Gastroesophageal sphincter (tissue), 4 donors: ENCODE data around the gene VSTM4. TPM values are rescaled to one million over a fixed set of nuclear protein-coding genes. Genes with fewer than 3 reads are reported as not detected.

ENCODE experiments used
- ATAC-seq: fragments of 150-250 bp; one replicate; pipeline ENCODE4 v1.9.1; 2016; ENCODE audit warnings: mild to moderate bottlenecking, moderate library complexity
- H3K27ac ChIP-seq, 4 donors: fragments of 200-600 bp; sonication (generic) in 3 of 4; 1 replicate in 3 of 4; 2 replicates in 1 of 4; pipeline ENCODE4 v1.5.1; 2016 to 2019
- H3K27me3 ChIP-seq: fragments of 200-600 bp; sonication (generic); one replicate; pipeline ENCODE4 v1.5.1; 2019
- H3K36me3 ChIP-seq, 2 donors: fragments of 200-600 bp; sonication (generic); one replicate each; pipeline ENCODE4 v1.5.1; 2019; ENCODE audit warnings: control low read depth in 1 of 2
- H3K4me1 ChIP-seq, 3 donors: fragments of 200-600 bp; sonication (generic); 1 replicate in 2 of 3; 2 replicates in 1 of 3; pipeline ENCODE4 v1.5.1; 2016 to 2019; ENCODE audit warnings: control low read depth in 2 of 3
- H3K4me3 ChIP-seq, 2 donors: fragments of 200-600 bp; sonication (generic); one replicate each; pipeline ENCODE4 v1.5.1; 2019; ENCODE audit warnings: mild to moderate bottlenecking in 1 of 2, moderate library complexity in 1 of 2
- H3K9me3 ChIP-seq, 3 donors: fragments of 200-600 bp; sonication (generic); one replicate each; pipeline ENCODE4 v1.5.1; 2017 to 2019; ENCODE audit warnings: control low read depth in 2 of 3
- EP300 ChIP-seq: sonication (generic); formaldehyde crosslinking; IDR thresholded peaks from one replicate; pipeline ENCODE4 v1.6.1; 2017; ENCODE audit warnings: antibody characterized with exemption, mild to moderate bottlenecking
- POLR2A ChIP-seq, 2 donors: fragments of 450-650 bp; IDR thresholded peaks; one replicate each; pipeline ENCODE4 v1.6.1; 2017; ENCODE audit warnings: antibody characterized with exemption in 2 of 2, mild to moderate bottlenecking in 2 of 2, moderate library complexity in 1 of 2
- POLR2AphosphoS5 ChIP-seq: sonication (generic); formaldehyde crosslinking; IDR thresholded peaks from one replicate; pipeline ENCODE4 v1.6.1; 2017; ENCODE audit warnings: antibody characterized with exemption
- WGBS, 2 donors: methylation state at CpG; one replicate each; pipeline ENCODE4 v1.1.5; 2018; ENCODE audit warnings: low coverage in 1 of 2; 5-methylcytosine and 5-hydroxymethylcytosine counted together
- small RNA-seq, 4 donors: library from RNA; depleted of rRNA; stranded (forward); fragments of <200 nt; gene quantifications; one replicate each; pipeline ENCODE3, GENCODE V24; 2016
- total RNA-seq, 4 donors: library from RNA; depleted of rRNA; stranded (reverse); fragments of >200 nt; gene quantifications; one replicate each; pipeline ENCODE4 v1.1.0, GENCODE V29; 2016
- TF ChIP-seq, protein P1 (sequence below), 4 experiments: fragments of 200-600 bp in 2 of 4; fragments of 450-650 bp in 2 of 4; sonication (generic) in 1 of 4; IDR thresholded peaks; one replicate each; pipeline ENCODE4 v1.5.1; 2017 to 2019; ENCODE audit warnings: antibody characterized with exemption in 4 of 4, mild to moderate bottlenecking in 2 of 4, moderate library complexity in 2 of 4

Gene VSTM4
- total RNA-seq, 4 donors from 2014 or later, result 11.4 to 25.1 (median 21.9) TPM

- H3K4me3 ChIP-seq, result no peak overlapping the region
- ATAC-seq, result no peak
- H3K27me3 ChIP-seq, result peaks cover 19% of the 10 kb centered on the region
- no peaks in the 10 kb centered on the region for H3K36me3 ChIP-seq
- 20 to 77% methylated on average over 1 to 5 of the region's 5 CpGs for WGBS, 2 donors
- TF ChIP-seq POLR2AphosphoS5 (no peak), EP300 (no peak), POLR2A (IDR thresholded peaks at IDR 0.05) (no peak)
- TF ChIP-seq, protein P1, sequence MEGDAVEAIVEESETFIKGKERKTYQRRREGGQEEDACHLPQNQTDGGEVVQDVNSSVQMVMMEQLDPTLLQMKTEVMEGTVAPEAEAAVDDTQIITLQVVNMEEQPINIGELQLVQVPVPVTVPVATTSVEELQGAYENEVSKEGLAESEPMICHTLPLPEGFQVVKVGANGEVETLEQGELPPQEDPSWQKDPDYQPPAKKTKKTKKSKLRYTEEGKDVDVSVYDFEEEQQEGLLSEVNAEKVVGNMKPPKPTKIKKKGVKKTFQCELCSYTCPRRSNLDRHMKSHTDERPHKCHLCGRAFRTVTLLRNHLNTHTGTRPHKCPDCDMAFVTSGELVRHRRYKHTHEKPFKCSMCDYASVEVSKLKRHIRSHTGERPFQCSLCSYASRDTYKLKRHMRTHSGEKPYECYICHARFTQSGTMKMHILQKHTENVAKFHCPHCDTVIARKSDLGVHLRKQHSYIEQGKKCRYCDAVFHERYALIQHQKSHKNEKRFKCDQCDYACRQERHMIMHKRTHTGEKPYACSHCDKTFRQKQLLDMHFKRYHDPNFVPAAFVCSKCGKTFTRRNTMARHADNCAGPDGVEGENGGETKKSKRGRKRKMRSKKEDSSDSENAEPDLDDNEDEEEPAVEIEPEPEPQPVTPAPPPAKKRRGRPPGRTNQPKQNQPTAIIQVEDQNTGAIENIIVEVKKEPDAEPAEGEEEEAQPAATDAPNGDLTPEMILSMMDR (IDR thresholded peaks at IDR 0.05), result no peak
- H3K27ac ChIP-seq, result no peak overlapping the region
- no peaks in the 10 kb centered on the region for H3K4me1 ChIP-seq
- peaks cover 0 to 5% (median 0%) of the 10 kb centered on the region in 3 donors for H3K9me3 ChIP-seq
Observed at GRCh38 chr10:48973065-48973464, 142.3 kb downstream of the VSTM4 start.

DNA sequence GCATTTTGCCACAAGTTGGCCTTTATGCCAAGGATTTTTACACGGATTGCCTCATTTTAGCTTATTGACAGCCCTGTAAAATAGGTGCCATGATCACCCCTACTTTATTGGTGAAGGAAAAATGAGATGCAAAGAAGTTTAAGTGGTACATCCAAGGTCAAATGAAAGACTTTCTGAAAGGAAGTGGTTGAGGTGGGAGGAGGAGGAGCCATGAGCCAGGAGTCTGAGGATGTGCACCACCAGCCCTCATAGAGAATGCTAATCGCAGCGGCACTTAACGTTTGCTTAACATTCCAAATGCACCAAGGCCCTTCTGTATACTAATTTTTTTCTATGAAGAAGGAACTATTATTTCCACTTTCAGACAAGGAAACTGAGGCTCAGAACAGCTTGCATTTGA lies 144.7 kb downstream of the VSTM4 start:
- Histone ChIP-seq H3K9me3 (peaks cover 0 to 5% (median 0%) of the 10 kb centered on the region in 3 donors), H3K4me1 (no peaks in the 10 kb centered on the region), H3K27me3 (peaks cover 19% of the 10 kb centered on the region), H3K4me3 (no peak overlapping the region), H3K36me3 (no peaks in the 10 kb centered on the region), H3K27ac (no peak overlapping the region)
- ATAC-seq, result no peak
- 76 to 83% methylated on average over 1 to 4 of the region's 4 CpGs for WGBS, 2 donors
- TF ChIP-seq POLR2A (IDR thresholded peaks at IDR 0.05) (no peak), EP300 (no peak), POLR2AphosphoS5 (no peak)
- TF ChIP-seq, protein P1 (IDR thresholded peaks at IDR 0.05), result no peak

DNA sequence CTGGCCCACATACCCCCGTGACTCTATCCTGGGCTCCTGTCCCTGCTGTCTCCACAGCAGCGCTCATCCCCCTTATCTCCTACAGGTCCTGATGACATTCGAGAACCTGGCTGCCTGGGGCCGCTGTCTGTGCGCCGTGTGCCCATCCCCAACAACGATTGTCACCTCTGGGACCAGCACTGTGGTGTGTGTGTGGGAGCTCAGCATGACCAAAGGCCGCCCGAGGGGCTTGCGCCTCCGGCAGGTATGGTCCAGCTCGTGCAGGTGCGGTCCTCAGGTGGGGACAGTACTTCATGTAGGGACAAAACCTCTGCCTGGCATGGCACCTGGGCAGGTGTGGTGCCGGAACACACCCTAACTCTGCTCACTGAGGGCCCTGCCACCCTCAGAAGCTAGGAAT lies 145.3 kb downstream of the VSTM4 start:
- Histone ChIP-seq H3K27me3 (peaks cover 19% of the 10 kb centered on the region), H3K4me3 (no peak overlapping the region), H3K36me3 (no peaks in the 10 kb centered on the region), H3K9me3 (peaks cover 0 to 5% (median 0%) of the 10 kb centered on the region in 3 donors), H3K4me1 (no peaks in the 10 kb centered on the region), H3K27ac (no peak overlapping the region)
- 94% methylated on average over 6 of the region's 14 CpGs; no CpG with 5 or more reads in 1 of the 2 donors for WGBS, 2 donors
- ATAC-seq, result no peak
- no peak for TF ChIP-seq POLR2A (IDR thresholded peaks at IDR 0.05)
- no peak for TF ChIP-seq POLR2AphosphoS5
- no peak for TF ChIP-seq EP300
- TF ChIP-seq, protein P1 (IDR thresholded peaks at IDR 0.05), result no peak

DNA sequence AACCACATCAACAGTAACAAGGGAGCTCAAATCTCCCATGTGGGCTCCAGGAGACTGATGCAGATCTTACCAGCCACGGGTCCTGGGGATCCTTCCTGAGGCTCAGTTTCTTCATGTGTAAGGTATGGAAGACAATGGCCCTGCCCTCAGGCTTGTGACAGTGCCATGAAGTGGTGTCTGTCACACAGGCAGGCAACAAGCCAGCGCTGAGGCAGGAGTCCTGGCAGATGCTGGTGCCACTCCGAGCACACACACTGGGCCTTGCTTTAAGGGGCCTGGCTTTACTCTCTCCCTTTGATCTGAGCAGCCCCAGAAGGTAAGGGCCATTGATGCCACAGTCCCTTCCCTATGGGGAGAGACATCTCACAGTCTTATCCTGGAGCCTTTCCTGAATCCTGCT lies 147.3 kb downstream of the VSTM4 start:
- H3K27ac ChIP-seq, result no peak overlapping the region
- H3K36me3 ChIP-seq, result no peaks in the 10 kb centered on the region
- peaks cover 8% of the 10 kb centered on the region for H3K27me3 ChIP-seq
- no peaks in the 10 kb centered on the region for H3K4me1 ChIP-seq
- TF ChIP-seq POLR2A (IDR thresholded peaks at IDR 0.05) (no peak), POLR2AphosphoS5 (no peak), EP300 (no peak)
- TF ChIP-seq, protein P1 (IDR thresholded peaks at IDR 0.05), result no peak
- no peak overlapping the region for H3K4me3 ChIP-seq
- 73% methylated on average over 3 of the region's 3 CpGs; no CpG with 5 or more reads in 1 of the 2 donors for WGBS, 2 donors
- ATAC-seq, result no peak
- peaks cover 0 to 4% (median 0%) of the 10 kb centered on the region in 3 donors for H3K9me3 ChIP-seq

DNA sequence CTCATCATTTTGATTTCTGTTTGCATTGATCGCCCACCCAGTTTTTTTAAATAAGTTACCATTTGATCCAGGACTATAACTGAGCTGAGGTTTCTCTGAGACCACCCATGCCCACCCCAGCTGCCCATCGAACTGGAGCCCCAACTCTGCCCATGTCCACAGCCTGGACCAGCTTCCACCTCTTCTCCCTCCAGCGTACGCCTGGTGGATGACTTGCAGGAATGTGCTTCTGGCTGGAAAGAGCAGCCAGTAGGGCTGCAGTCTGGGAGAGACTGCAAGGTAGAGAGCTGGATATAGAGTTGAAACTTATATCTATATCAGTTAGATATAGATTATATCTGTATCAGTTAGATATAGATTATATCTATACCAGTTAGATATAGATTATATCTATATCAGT lies 149.9 kb downstream of the VSTM4 start:
- 86 to 90% methylated on average over 3 to 4 of the region's 4 CpGs for WGBS, 2 donors

More for the DNA sequence above, 149.9 kb downstream of the VSTM4 start:
- TF ChIP-seq, protein P1 (IDR thresholded peaks at IDR 0.05), result no peak
- TF ChIP-seq EP300 (no peak), POLR2AphosphoS5 (no peak), POLR2A (IDR thresholded peaks at IDR 0.05) (no peak)
- Histone ChIP-seq H3K27ac (no peak overlapping the region), H3K4me1 (no peaks in the 10 kb centered on the region), H3K9me3 (no peaks in the 10 kb centered on the region), H3K27me3 (peaks cover 6% of the 10 kb centered on the region), H3K4me3 (no peak overlapping the region), H3K36me3 (no peaks in the 10 kb centered on the region)
- no peak for ATAC-seq

Small RNAs within 50 kb of the gene (small RNA-seq; reads per million reads assigned to genes)
- gene MIR4294, result 0 reads per million in 4 donors

Other genes starting within 250 kb of the VSTM4 start
- not detected for gene LRRC18, start 175.7 kb downstream of the VSTM4 start, total RNA-seq
- not detected for gene FAM170B, start 18.5 kb upstream of the VSTM4 start, total RNA-seq
- 10 to 100 TPM; 12.4 to 65.8 (median 21.7) TPM for gene TMEM273, start 72.9 kb upstream of the VSTM4 start, total RNA-seq
- gene C10orf71, start 183.6 kb upstream of the VSTM4 start, total RNA-seq, result under 1 TPM in 2 of 4 donors, not detected in 2; 0.08 to 0.27 TPM